PC-9 (cell line): ENCODE measurements around the gene NHS. TPM values are rescaled to one million over a fixed set of nuclear protein-coding genes. Genes with fewer than 3 reads are reported as not detected.

Source experiments
- BruUV-seq: library from RNA; stranded (reverse); fragments of 400-500 nt; replicated peaks from 2 replicates; lab custom pipeline; 2021; lab: Mats Ljungman, UMichigan
- CTCF ChIA-PET: fragments of 300-600 bp; sonication (Branson Sonifier 250); formaldehyde crosslinking; loops from one replicate; lab custom pipeline; 2022; ENCODE audit warnings: antibody characterized with exemption; lab: Charles Lee
- POLR2A ChIA-PET: fragments of 300-600 bp; sonication (Branson Sonifier 250); formaldehyde crosslinking; loops from one replicate; lab custom pipeline; 2022; ENCODE audit warnings: antibody characterized with exemption; ENCODE audit not compliant: unreplicated experiment; lab: Charles Lee
- DNase-seq, 2 experiments: peaks; one replicate each; pipeline versions ENCODE4 v3.0.0 to v3.0.0-alpha.2; 2015 to 2022; ENCODE audit warnings: mixed read lengths in 1 of 2
- H2AFZ ChIP-seq: fragments of 200-600 bp; sonication (generic); 2 replicates; pipeline ENCODE4 v1.8.1; 2017; ENCODE audit warnings: antibody characterized with exemption
- H3F3A ChIP-seq: fragments of 200-600 bp; sonication (generic); 2 replicates; pipeline ENCODE4 v1.8.1; 2017; ENCODE audit warnings: antibody characterized with exemption, mild to moderate bottlenecking, low read depth; ENCODE audit not compliant: insufficient read depth
- H3K27ac ChIP-seq: fragments of 200-600 bp; sonication (generic); 2 replicates; pipeline ENCODE4 v1.6.1; 2016; ENCODE audit warnings: mixed run types
- H3K27me3 ChIP-seq: fragments of 200-600 bp; sonication (generic); 2 replicates; pipeline ENCODE4 v1.6.1; 2016; ENCODE audit warnings: low read depth, mixed run types; ENCODE audit not compliant: insufficient read depth
- H3K36me3 ChIP-seq: fragments of 200-600 bp; sonication (generic); 2 replicates; pipeline ENCODE4 v1.6.1; 2016; ENCODE audit warnings: low read depth, mixed run types
- H3K4me1 ChIP-seq: fragments of 200-600 bp; sonication (generic); replicated peaks from 2 replicates; pipeline ENCODE4 v1.6.1; 2016; ENCODE audit warnings: mixed run types; ENCODE audit not compliant: insufficient read depth
- H3K4me2 ChIP-seq: fragments of 200-600 bp; sonication (generic); 2 replicates; pipeline ENCODE4 v1.6.1; 2017; ENCODE audit warnings: mixed run types
- H3K4me3 ChIP-seq: fragments of 200-600 bp; sonication (generic); 2 replicates; pipeline ENCODE4 v1.6.1; 2016; ENCODE audit warnings: mixed run types
- H3K79me2 ChIP-seq: fragments of 200-600 bp; sonication (generic); 2 replicates; pipeline ENCODE4 v1.6.1; 2017; ENCODE audit warnings: low read depth, mixed run types
- H3K9me2 ChIP-seq: fragments of 200-600 bp; sonication (generic); 2 replicates; pipeline ENCODE4 v1.8.1; 2017; ENCODE audit warnings: mild to moderate bottlenecking; ENCODE audit not compliant: insufficient read depth
- H3K9me3 ChIP-seq: fragments of 200-600 bp; sonication (generic); 2 replicates; pipeline ENCODE4 v1.8.1; 2016; ENCODE audit warnings: low read depth; ENCODE audit not compliant: insufficient read depth
- H4K20me1 ChIP-seq: fragments of 200-600 bp; sonication (generic); 2 replicates; pipeline ENCODE4 v1.8.1; 2017; ENCODE audit not compliant: insufficient read depth
- EZH2 ChIP-seq: fragments of 200-600 bp; sonication (generic); IDR thresholded peaks from 2 replicates; pipeline ENCODE4 v1.8.0; 2017; ENCODE audit warnings: antibody characterized with exemption, low read depth
- intact Hi-C: fragments of 100-400 bp; cut with micrococcal nuclease; formaldehyde crosslinking; loops from one replicate; pipeline ENCODE4 v1.10.0; 2022; ENCODE audit not compliant: unreplicated experiment
- total RNA-seq: library from RNA; stranded (reverse); gene quantifications from 2 replicates; pipeline ENCODE4 v1.2.3, GENCODE V29; 2021
- TF ChIP-seq, protein P1 (sequence below): fragments of 200-600 bp; sonication (generic); conservative IDR thresholded peaks from 2 replicates; pipeline ENCODE4 v1.6.1; 2017; ENCODE audit warnings: mixed run types, antibody characterized with exemption, mild to moderate bottlenecking, moderate library complexity

The NHS gene
- total RNA-seq, 1 experiment from 2014 or later: 6.7 TPM

DNA sequence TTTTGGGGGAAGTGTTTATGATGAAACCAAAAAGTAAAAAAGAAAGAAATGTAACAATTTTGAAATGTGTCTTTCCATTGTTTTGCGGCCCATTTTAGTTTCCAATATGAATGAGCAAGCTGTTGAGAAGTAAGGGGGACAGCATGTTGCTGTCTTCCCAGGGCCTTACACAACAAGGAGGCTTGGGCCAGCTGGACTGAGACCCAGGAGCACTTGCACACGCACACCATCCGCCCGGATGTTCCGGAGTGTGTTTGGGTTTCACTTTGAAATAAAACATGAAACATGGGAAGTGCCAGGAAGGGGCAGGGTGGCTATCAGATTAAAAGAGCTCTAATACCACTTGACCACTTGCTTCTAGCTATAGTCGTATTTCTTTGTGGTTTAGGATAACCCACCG lies 144.4 kb downstream of the NHS start:
- Histone ChIP-seq H3K36me3 (no peaks in the 10 kb centered on the region), H3K79me2 (peaks cover 11% of the 10 kb centered on the region), H3K27me3 (no peaks in the 10 kb centered on the region), H3K4me1 (peaks cover 14% of the 10 kb centered on the region), H3F3A (peaks cover 6% of the 10 kb centered on the region; the same call in 1 of the 2 replicates), H3K4me2 (no peak overlapping the region), H3K27ac (no peak overlapping the region), H2AFZ (no peak overlapping the region), H3K4me3 (no peak overlapping the region), H3K9me2 (no peaks in the 10 kb centered on the region), H3K9me3 (no peaks in the 10 kb centered on the region), H4K20me1 (no peaks in the 10 kb centered on the region)
- BruUV-seq: no TSS peak
- DNase-seq: no peak
- intact Hi-C loops: no loop called here
- ChIA-PET CTCF (no interaction called here), POLR2A (no interaction called here)
- TF ChIP-seq, protein P1, sequence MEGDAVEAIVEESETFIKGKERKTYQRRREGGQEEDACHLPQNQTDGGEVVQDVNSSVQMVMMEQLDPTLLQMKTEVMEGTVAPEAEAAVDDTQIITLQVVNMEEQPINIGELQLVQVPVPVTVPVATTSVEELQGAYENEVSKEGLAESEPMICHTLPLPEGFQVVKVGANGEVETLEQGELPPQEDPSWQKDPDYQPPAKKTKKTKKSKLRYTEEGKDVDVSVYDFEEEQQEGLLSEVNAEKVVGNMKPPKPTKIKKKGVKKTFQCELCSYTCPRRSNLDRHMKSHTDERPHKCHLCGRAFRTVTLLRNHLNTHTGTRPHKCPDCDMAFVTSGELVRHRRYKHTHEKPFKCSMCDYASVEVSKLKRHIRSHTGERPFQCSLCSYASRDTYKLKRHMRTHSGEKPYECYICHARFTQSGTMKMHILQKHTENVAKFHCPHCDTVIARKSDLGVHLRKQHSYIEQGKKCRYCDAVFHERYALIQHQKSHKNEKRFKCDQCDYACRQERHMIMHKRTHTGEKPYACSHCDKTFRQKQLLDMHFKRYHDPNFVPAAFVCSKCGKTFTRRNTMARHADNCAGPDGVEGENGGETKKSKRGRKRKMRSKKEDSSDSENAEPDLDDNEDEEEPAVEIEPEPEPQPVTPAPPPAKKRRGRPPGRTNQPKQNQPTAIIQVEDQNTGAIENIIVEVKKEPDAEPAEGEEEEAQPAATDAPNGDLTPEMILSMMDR: no peak
- no peak for TF ChIP-seq EZH2

DNA sequence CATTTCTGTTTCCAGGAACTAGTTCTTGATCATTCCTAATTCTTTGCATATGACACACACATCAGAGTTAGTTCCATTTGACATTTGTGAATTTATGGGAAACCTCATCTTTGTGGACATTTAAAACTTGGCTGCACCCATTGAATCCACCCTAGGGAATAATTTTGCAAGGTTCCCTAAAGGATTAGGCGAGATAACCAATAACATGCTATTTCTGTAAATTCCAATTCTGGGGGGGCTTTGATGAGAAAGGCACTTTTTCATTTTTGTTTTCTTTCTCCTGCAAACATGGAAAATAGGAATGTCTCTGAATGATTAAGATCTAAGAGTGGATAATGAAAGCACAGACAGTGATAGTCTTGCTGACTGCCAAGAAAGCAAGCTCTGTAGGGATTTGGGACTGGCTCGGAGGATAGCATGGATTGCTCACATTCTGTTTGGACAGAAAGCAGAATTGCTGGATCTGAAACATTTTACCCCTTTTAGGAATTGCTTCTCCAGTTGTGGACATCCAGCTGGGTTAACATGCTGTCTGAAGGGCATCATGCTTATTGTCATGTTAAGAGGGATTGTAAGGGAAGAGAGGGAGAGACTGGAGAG lies 145.1 kb downstream of the NHS start:
- Histone ChIP-seq H3K4me2 (no peak overlapping the region), H3K79me2 (peaks cover 19% of the 10 kb centered on the region), H3K27ac (no peak overlapping the region), H4K20me1 (no peaks in the 10 kb centered on the region), H3F3A (peaks cover 6% of the 10 kb centered on the region; the same call in 1 of the 2 replicates), H3K9me3 (no peaks in the 10 kb centered on the region), H3K27me3 (no peaks in the 10 kb centered on the region), H3K9me2 (no peaks in the 10 kb centered on the region), H3K4me3 (no peak overlapping the region), H2AFZ (no peak overlapping the region), H3K36me3 (no peaks in the 10 kb centered on the region), H3K4me1 (peaks cover 16% of the 10 kb centered on the region)
- ChIA-PET POLR2A (no interaction called here), CTCF (no interaction called here)
- TF ChIP-seq EZH2: no peak
- TF ChIP-seq, protein P1: no peak
- no TSS peak for BruUV-seq
- intact Hi-C loops: loop anchor here (10.0 kb wide), 1 partner anchor 105 kb away; no protein-coding TSS in a partner anchor
- no peak for DNase-seq

DNA sequence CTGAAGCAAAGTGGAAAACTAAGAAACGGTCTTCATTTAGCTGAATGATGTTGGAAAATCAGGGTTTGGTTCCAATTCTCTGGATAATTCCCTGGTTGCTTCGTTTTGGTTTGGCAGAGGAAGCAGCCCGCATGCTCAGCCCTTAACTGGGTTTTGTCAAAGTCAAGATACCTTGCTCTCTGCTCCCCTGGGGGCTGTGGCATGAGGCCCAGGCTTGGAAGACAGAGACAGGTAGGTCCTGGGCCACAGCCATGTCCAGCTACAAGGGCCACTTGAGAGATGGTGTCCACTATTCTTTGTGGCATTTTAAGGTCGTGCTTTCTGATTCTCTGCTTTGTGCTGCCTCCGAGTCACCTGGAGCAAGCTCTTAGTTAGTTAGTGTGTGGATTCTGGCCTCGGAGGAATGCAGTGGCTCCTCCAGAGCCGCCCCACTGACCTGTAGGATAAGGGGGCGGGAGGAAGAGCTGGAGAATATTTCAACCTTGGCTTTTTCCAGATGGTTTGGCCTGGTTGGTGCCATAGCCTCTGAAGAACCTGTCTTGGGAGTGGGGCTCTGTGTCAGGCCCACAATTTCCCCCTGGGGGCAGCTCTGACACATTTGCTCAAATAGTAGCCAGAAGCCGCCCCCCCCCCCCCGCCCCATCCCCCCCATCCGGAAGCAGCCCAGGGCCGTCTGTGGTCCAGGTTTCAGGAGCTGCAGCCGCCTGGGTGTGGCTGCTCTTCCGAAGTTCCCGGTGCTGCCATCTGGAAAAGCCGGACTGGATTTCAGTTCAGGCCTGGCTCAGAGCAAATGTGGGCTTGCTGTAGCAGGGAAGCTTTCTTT lies 147.1 kb downstream of the NHS start:
- CTCF ChIA-PET: interaction anchor here (0.6 to 0.7 kb wide), 3 partner anchors 180 to 796 kb away, joined by 3 to 16 read pairs (median 5); no protein-coding TSS in a partner anchor
- no peak overlapping the region for H3K4me3 ChIP-seq
- POLR2A ChIA-PET: interaction anchor here (0.5 to 0.6 kb wide), 2 partner anchors 255 to 1732 kb away, joined by 3 to 4 read pairs; no protein-coding TSS in a partner anchor
- H3K4me1 ChIP-seq: peaks cover 33% of the 10 kb centered on the region
- H2AFZ ChIP-seq: no peak overlapping the region
- H3F3A ChIP-seq: peaks cover 16% of the 10 kb centered on the region; the same call in 1 of the 2 replicates
- DNase-seq: peak; percentile 52 to 79
- H3K9me2 ChIP-seq: no peaks in the 10 kb centered on the region
- H3K27ac ChIP-seq: peak overlapping the region; percentile 76
- intact Hi-C loops: loop anchor here (1.0 to 10.0 kb wide), 3 partner anchors 69 to 147 kb away; partner anchors contain the start of gene NHS
- H3K36me3 ChIP-seq: no peaks in the 10 kb centered on the region
- H3K4me2 ChIP-seq: peak overlapping the region; percentile 60
- H3K27me3 ChIP-seq: no peaks in the 10 kb centered on the region
- no peaks in the 10 kb centered on the region for H3K9me3 ChIP-seq
- no TSS peak for BruUV-seq
- no peaks in the 10 kb centered on the region for H4K20me1 ChIP-seq
- H3K79me2 ChIP-seq: peaks cover 32% of the 10 kb centered on the region
- TF ChIP-seq, protein P1: no peak
- TF ChIP-seq EZH2: no peak
